B cell (primary cell): ENCODE data around the gene XRCC4. TPM values are rescaled to one million over a fixed set of nuclear protein-coding genes. Genes with fewer than 3 reads are reported as not detected.

ENCODE experiments used
- ATAC-seq: fragments of 200-7000 bp; cut with Tn5 transposase; one replicate; pipeline ENCODE4 v1.10.0; 2021; ENCODE audit warnings: low read depth, mild to moderate bottlenecking, moderate number of reproducible peaks, moderate library complexity
- CTCF ChIA-PET: fragments of 350-600 bp; sonication (Branson Sonifier 250); formaldehyde crosslinking; loops from one replicate; lab custom pipeline; 2021; ENCODE audit warnings: antibody characterized with exemption, inconsistent platforms; lab: Charles Lee
- POLR2A ChIA-PET: fragments of 350-600 bp; sonication (Branson Sonifier 250); formaldehyde crosslinking; loops from one replicate; lab custom pipeline; 2021; ENCODE audit warnings: antibody characterized with exemption; lab: Charles Lee
- DNase-seq: peaks from one replicate; pipeline ENCODE4 v3.0.0; 2013
- H2AFZ ChIP-seq: 2 replicates; pipeline ENCODE4 v1.6.1; 2012; ENCODE audit warnings: mild to moderate bottlenecking, low read depth, low read length; ENCODE audit not compliant: insufficient read depth, poor library complexity, severe bottlenecking
- H3K27ac ChIP-seq, 2 donors: 1 replicate in 1 of 2; 2 replicates in 1 of 2; pipeline ENCODE4 v1.5.1; 2012 to 2013; ENCODE audit warnings: low read length in 2 of 2, mild to moderate bottlenecking in 2 of 2, moderate library complexity in 1 of 2
- H3K27me3 ChIP-seq, 4 experiments: fragments of 200-600 bp in 1 of 4; sonication (generic) in 1 of 4; replicated peaks in 1 of 4; 1 replicate in 2 of 4; 2 replicates in 2 of 4; pipeline versions ENCODE4 v1.6.1 to v1.7.0; 2013 to 2016; ENCODE audit warnings: low read length in 3 of 4, mild to moderate bottlenecking in 2 of 4, mixed read lengths in 1 of 4, moderate library complexity in 1 of 4; ENCODE audit not compliant: insufficient read depth in 4 of 4, control insufficient read depth in 3 of 4; ENCODE audit errors: control extremely low read depth in 1 of 4
- H3K36me3 ChIP-seq, 2 experiments: replicated peaks in 1 of 2; 1 replicate in 1 of 2; 2 replicates in 1 of 2; pipeline versions ENCODE4 v1.6.1 to v1.7.1; 2013; ENCODE audit warnings: low read length in 1 of 2; ENCODE audit not compliant: insufficient read depth in 2 of 2, control insufficient read depth in 1 of 2; ENCODE audit errors: control extremely low read depth in 1 of 2, extremely low read depth in 1 of 2
- H3K4me1 ChIP-seq, 2 donors: fragments of 200-600 bp in 1 of 2; sonication (generic) in 1 of 2; 1 replicate in 1 of 2; 2 replicates in 1 of 2; pipeline versions ENCODE4 v1.5.1 to v1.6.1; 2013 to 2017; ENCODE audit warnings: low read length in 2 of 2; ENCODE audit not compliant: control insufficient read depth in 2 of 2, insufficient read depth in 2 of 2
- H3K4me2 ChIP-seq: replicated peaks from 2 replicates; pipeline ENCODE3; 2012; ENCODE audit warnings: mild to moderate bottlenecking, low read depth, low read length; ENCODE audit not compliant: poor library complexity, severe bottlenecking
- H3K4me3 ChIP-seq, 5 experiments: fragments of 200-600 bp in 1 of 5; sonication (generic) in 1 of 5; 1 replicate in 3 of 5; 2 replicates in 2 of 5; pipeline versions ENCODE4 v1.5.1 to v1.7.0; 2011 to 2016; ENCODE audit warnings: low read length in 4 of 5, mild to moderate bottlenecking in 4 of 5, low read depth in 2 of 5, control low read depth in 1 of 5, moderate library complexity in 1 of 5; ENCODE audit not compliant: insufficient read depth in 1 of 5; ENCODE audit errors: control extremely low read depth in 1 of 5, extremely low read depth in 1 of 5
- H3K79me2 ChIP-seq: fragments of 200-600 bp; sonication (generic); one replicate; pipeline ENCODE4 v1.6.0; 2016; ENCODE audit warnings: low read length; ENCODE audit not compliant: control insufficient read depth, insufficient read depth
- H3K9ac ChIP-seq: fragments of 200-600 bp; sonication (generic); 2 replicates; pipeline ENCODE4 v1.6.1; 2017; ENCODE audit warnings: mild to moderate bottlenecking, low read length, moderate library complexity
- H3K9me3 ChIP-seq, 3 donors: one replicate each; pipeline versions ENCODE4 v1.6.1 to v1.7.1; 2013; ENCODE audit warnings: low read length in 2 of 3; ENCODE audit not compliant: control insufficient read depth in 2 of 3, insufficient read depth in 1 of 3; ENCODE audit errors: control extremely low read depth in 1 of 3
- H4K20me1 ChIP-seq: 2 replicates; pipeline ENCODE4 v1.6.0; 2012; ENCODE audit warnings: mild to moderate bottlenecking, low read length; ENCODE audit not compliant: insufficient read depth, control insufficient read depth, poor library complexity, severe bottlenecking
- H3K27ac Mint-ChIP-seq: one replicate; pipeline ENCODE4 v1.8.0; 2021; ENCODE audit warnings: mixed read lengths
- H3K27me3 Mint-ChIP-seq: one replicate; pipeline ENCODE4 v1.8.0; 2021; ENCODE audit warnings: mixed read lengths
- H3K4me1 Mint-ChIP-seq: one replicate; pipeline ENCODE4 v1.8.0; 2021; ENCODE audit warnings: mixed read lengths
- H3K4me3 Mint-ChIP-seq: one replicate; pipeline ENCODE4 v1.8.0; 2021; ENCODE audit warnings: mixed read lengths
- H3K9me3 Mint-ChIP-seq: one replicate; pipeline ENCODE4 v1.8.0; 2022; ENCODE audit warnings: mixed read lengths; ENCODE audit not compliant: insufficient read depth
- EZH2 ChIP-seq: IDR thresholded peaks from 2 replicates; pipeline ENCODE4 v1.6.1; 2012; ENCODE audit warnings: borderline replicate concordance, low read depth, mild to moderate bottlenecking, moderate library complexity, low read length; ENCODE audit not compliant: insufficient read depth, poor library complexity, severe bottlenecking
- WGBS: methylation state at CpG from one replicate; pipeline ENCODE4 v1.1.5; 2013; ENCODE audit warnings: missing lambda C conversion rate; ENCODE audit not compliant: insufficient coverage; 5-methylcytosine and 5-hydroxymethylcytosine counted together
- intact Hi-C: fragments of 100-400 bp; cut with micrococcal nuclease; formaldehyde crosslinking; loops from one replicate; pipeline ENCODE4 v1.10.0; 2022
- polyA plus RNA-seq: library from polyadenylated mRNA; depleted of rRNA; stranded (reverse); fragments of >200 nt; gene quantifications from 2 replicates; pipeline ENCODE4 v1.2.3, GENCODE V29; 2012
- total RNA-seq, 2 donors: library from RNA; stranded (reverse); fragments of 120-200 nt in 1 of 2; gene quantifications; 1 replicate in 1 of 2; 2 replicates in 1 of 2; pipeline versions ENCODE4 v1.2.3 to v1.2.4, GENCODE V29; 2013 to 2022
- TF ChIP-seq, protein P1 (sequence below): fragments of 200-600 bp; IDR thresholded peaks from one replicate; pipeline ENCODE4 v1.8.0; 2022; ENCODE audit warnings: antibody characterized with exemption, mild to moderate bottlenecking

Gene XRCC4
- total and polyA plus RNA-seq, 2 donors (not counting 1 experiment from before 2014, with no cell fraction given) = 1.3 to 7.7 TPM

DNA sequence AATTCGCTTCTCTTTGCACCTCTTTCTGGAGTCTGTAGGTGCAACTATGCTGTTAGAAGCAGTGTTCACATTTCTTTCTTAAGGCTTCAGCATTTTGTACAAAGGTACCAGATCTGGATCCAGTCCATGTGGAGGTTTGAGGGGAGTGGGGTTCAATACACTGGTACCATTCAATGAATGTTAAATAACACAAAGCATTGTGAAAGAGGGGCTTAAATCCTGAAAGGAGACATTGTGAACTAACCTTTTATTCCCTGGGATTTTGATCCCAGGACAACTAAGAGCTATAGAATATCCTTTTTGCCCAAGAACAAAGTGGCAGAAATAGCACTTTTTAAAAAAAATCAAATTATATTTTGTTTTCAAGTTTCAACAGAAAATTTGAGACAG lies 286.5 kb downstream of the XRCC4 start:
- TF ChIP-seq, protein P1, sequence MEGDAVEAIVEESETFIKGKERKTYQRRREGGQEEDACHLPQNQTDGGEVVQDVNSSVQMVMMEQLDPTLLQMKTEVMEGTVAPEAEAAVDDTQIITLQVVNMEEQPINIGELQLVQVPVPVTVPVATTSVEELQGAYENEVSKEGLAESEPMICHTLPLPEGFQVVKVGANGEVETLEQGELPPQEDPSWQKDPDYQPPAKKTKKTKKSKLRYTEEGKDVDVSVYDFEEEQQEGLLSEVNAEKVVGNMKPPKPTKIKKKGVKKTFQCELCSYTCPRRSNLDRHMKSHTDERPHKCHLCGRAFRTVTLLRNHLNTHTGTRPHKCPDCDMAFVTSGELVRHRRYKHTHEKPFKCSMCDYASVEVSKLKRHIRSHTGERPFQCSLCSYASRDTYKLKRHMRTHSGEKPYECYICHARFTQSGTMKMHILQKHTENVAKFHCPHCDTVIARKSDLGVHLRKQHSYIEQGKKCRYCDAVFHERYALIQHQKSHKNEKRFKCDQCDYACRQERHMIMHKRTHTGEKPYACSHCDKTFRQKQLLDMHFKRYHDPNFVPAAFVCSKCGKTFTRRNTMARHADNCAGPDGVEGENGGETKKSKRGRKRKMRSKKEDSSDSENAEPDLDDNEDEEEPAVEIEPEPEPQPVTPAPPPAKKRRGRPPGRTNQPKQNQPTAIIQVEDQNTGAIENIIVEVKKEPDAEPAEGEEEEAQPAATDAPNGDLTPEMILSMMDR = no peak
- no peak for TF ChIP-seq EZH2
- Histone ChIP-seq H3K4me1 (no peaks in the 10 kb centered on the region), H3K27ac (no peak overlapping the region), H3K27me3 (no peaks in the 10 kb centered on the region), H3K79me2 (no peaks in the 10 kb centered on the region), H3K4me2 (no peak overlapping the region), H3K36me3 (no peaks in the 10 kb centered on the region), H4K20me1 (no peaks in the 10 kb centered on the region), H3K9ac (no peak overlapping the region), H2AFZ (no peak overlapping the region), H3K4me3 (no peak overlapping the region), H3K9me3 (no peaks in the 10 kb centered on the region)
- Mint-ChIP-seq H3K27me3 (no peaks in the 10 kb centered on the region), H3K27ac (no peak overlapping the region), H3K4me3 (no peak overlapping the region), H3K4me1 (peaks cover 4% of the 10 kb centered on the region), H3K9me3 (no peaks in the 10 kb centered on the region)
- ChIA-PET POLR2A (no interaction called here), CTCF (no interaction called here)
- 88% methylated on average over 1 of the region's 1 CpG for WGBS
- ATAC-seq (no peak), DNase-seq (no peak)
- intact Hi-C loops = no loop called here

DNA sequence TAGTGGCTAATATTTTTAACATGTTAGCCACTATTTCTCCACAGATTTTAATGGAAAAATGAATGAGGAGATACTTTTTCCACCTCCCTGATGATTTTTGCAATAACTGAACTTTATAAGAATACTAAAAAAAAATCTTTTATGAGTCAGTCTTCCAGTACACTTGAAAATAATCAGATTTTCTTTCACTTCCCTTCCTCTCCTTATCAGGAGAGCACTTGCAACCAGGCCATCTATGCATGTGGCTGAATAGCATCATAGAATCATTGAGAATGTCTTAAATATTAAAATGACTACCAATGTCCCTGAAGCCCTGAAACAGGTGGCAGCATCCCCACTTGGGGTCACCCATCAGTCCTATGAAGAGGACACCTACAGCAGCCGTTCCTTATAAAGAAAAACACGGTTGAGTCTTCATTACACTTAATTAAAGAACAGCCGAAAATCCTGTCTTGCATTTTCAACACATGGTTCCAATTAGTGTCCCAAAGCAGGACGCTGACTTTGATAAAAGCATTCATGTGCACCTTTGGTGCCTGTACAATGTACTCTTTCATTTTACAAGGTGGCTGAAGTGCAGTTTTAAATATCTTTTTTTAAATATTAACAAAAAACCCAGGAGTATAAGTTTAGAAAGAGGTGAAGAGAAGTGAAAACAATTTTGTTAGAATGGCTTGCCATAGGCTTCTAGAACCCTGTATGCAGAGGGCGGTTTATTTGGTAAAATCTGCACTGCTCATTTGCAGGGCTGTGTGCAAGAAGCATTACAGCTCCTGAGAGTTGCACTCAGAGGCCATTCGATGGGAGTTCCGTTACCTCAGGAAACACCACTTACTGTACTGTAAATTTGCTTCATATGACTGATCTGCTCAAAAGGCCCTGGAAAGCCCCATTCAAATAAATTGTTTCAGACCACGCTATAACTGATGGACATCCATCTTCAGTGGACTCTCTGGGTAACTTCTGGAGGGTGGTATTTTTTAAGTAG lies 287.3 kb downstream of the XRCC4 start:
- H3K79me2 ChIP-seq = no peaks in the 10 kb centered on the region
- H3K27ac ChIP-seq = no peak overlapping the region
- H3K36me3 ChIP-seq = no peaks in the 10 kb centered on the region
- H4K20me1 ChIP-seq = no peaks in the 10 kb centered on the region
- Mint-ChIP-seq H3K4me3 (no peak overlapping the region), H3K27ac (no peak overlapping the region), H3K9me3 (no peaks in the 10 kb centered on the region), H3K4me1 (peaks cover 4% of the 10 kb centered on the region), H3K27me3 (no peaks in the 10 kb centered on the region)
- DNase-seq = no peak
- no peaks in the 10 kb centered on the region for H3K9me3 ChIP-seq
- WGBS = 86% methylated on average over 4 of the region's 8 CpGs
- POLR2A ChIA-PET = no interaction called here
- CTCF ChIA-PET = no interaction called here
- no peaks in the 10 kb centered on the region for H3K27me3 ChIP-seq
- no peak for TF ChIP-seq EZH2
- TF ChIP-seq, protein P1 = no peak
- no peaks in the 10 kb centered on the region for H3K4me1 ChIP-seq
- no peak for ATAC-seq
- intact Hi-C loops = no loop called here
- no peak overlapping the region for H3K9ac ChIP-seq
- no peak overlapping the region for H3K4me3 ChIP-seq
- no peak overlapping the region for H3K4me2 ChIP-seq
- no peak overlapping the region for H2AFZ ChIP-seq
